ENCODE data around the gene ATP8A2. TPM values are rescaled to one million over a fixed set of nuclear protein-coding genes. Genes with fewer than 3 reads are reported as not detected.

Gene ATP8A2
- total RNA-seq, 1 experiment from 2014 or later = 5.2 TPM

DNA sequence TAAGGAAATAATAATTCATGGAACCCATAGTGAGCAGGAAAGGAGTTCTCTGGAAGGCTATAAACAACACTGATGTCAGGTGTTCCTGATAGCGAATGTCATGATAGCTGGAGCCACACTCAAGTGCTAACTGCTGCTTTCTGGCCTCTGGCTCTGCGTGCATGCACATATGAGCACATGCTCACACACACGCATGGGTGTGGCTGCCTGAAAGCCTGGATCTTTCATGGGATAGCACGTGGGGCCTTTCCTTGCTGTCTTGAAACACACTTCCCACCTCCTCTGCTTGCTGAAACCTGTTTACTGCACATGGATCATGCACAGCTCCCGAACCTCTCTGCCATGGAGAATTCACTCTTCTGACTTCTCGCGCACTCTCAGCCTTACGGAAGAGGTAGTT, 207.4 kb downstream of the ATP8A2 start:
- Mint-ChIP-seq H3K4me1 (no peaks in the 10 kb centered on the region), H3K36me3 (no peaks in the 10 kb centered on the region), H3K9me3 (no peaks in the 10 kb centered on the region), H3K27me3 (ENCODE audit: low read depth) (no peaks in the 10 kb centered on the region), H3K27ac (no peak overlapping the region), H3K4me3 (no peak overlapping the region)
- POLR2A ChIA-PET = no interaction called here
- CTCF ChIA-PET = interaction anchor here (1.1 to 1.4 kb wide), 2 partner anchors 8 to 533 kb away, joined by 3 read pairs; no protein-coding TSS in a partner anchor
- no peak for TF ChIP-seq TEAD1 (CRISPR knock-in tag; IDR thresholded peaks at IDR 0.05)
- TF ChIP-seq NFYB (CRISPR knock-in tag; conservative IDR thresholded peaks at IDR 0.05; ENCODE audit: low read depth) = no peak
- TF ChIP-seq ELF4 (CRISPR knock-in tag; IDR thresholded peaks at IDR 0.05; ENCODE audit: low read depth) = no peak
- TF ChIP-seq ZNF396 (CRISPR knock-in tag; IDR thresholded peaks at IDR 0.05; ENCODE audit: borderline replicate concordance) = no peak
- no peak for TF ChIP-seq MAX (CRISPR knock-in tag; IDR thresholded peaks at IDR 0.05)
- no peak for TF ChIP-seq ATF2 (CRISPR knock-in tag; IDR thresholded peaks at IDR 0.05; ENCODE audit: borderline replicate concordance, low read depth)
- DNase-seq (ENCODE audit: low spot score) = no peak
- ATAC-seq = no peak

DNA sequence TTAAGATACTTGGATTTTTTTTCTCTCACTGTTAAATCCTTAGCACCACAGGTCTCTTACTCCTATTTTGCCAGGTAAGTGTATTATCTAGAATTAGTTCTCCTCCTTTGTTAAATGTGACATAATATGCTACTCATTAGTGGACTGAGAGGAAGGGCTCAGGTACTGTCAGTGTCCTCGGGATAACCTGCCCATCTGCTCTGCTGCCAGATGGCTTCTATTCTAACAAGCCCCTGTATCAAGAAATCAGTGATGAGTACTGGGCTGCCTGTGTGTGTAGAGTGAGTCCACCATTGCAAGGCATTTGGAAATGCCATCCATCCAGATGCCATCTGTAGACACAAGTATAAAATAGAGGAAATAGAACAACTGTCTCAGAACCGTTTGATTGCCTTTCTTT, 209.6 kb downstream of the ATP8A2 start:
- no peaks in the 10 kb centered on the region for H3K27me3 Mint-ChIP-seq (ENCODE audit: low read depth)
- TF ChIP-seq TEAD4 (CRISPR knock-in tag; IDR thresholded peaks at IDR 0.05) = no peak
- TF ChIP-seq ZNF425 (CRISPR knock-in tag; conservative IDR thresholded peaks at IDR 0.05) = no peak
- TF ChIP-seq TEAD1 (CRISPR knock-in tag; IDR thresholded peaks at IDR 0.05) = no peak
- no peak for TF ChIP-seq CBFB (CRISPR knock-in tag; IDR thresholded peaks at IDR 0.05; ENCODE audit: low read depth)
- no peak for TF ChIP-seq FOXJ3 (CRISPR knock-in tag; IDR thresholded peaks at IDR 0.05; ENCODE audit: borderline replicate concordance)
- no peak for TF ChIP-seq NFYB (CRISPR knock-in tag; conservative IDR thresholded peaks at IDR 0.05; ENCODE audit: low read depth)
- no peak for TF ChIP-seq STAT6 (CRISPR knock-in tag; conservative IDR thresholded peaks at IDR 0.05; ENCODE audit: low read depth)
- no peak for TF ChIP-seq ATF2 (CRISPR knock-in tag; IDR thresholded peaks at IDR 0.05; ENCODE audit: borderline replicate concordance, low read depth)
- TF ChIP-seq ELF4 (CRISPR knock-in tag; IDR thresholded peaks at IDR 0.05; ENCODE audit: low read depth) = no peak
- TF ChIP-seq IRF2 (CRISPR knock-in tag; IDR thresholded peaks at IDR 0.05; ENCODE audit: borderline replicate concordance, low read depth) = no peak
- TF ChIP-seq ZBTB43 (CRISPR knock-in tag; IDR thresholded peaks at IDR 0.05) = no peak
- no peak for TF ChIP-seq OVOL2 (CRISPR knock-in tag; IDR thresholded peaks at IDR 0.05; ENCODE audit: borderline replicate concordance)
- TF ChIP-seq, protein P1, sequence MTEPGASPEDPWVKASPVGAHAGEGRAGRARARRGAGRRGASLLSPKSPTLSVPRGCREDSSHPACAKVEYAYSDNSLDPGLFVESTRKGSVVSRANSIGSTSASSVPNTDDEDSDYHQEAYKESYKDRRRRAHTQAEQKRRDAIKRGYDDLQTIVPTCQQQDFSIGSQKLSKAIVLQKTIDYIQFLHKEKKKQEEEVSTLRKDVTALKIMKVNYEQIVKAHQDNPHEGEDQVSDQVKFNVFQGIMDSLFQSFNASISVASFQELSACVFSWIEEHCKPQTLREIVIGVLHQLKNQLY (CRISPR knock-in tag; IDR thresholded peaks at IDR 0.05) = no peak
- TF ChIP-seq HMGXB4 (CRISPR knock-in tag; IDR thresholded peaks at IDR 0.05) = no peak
- TF ChIP-seq SMAD3 (CRISPR knock-in tag; IDR thresholded peaks at IDR 0.05; ENCODE audit: borderline replicate concordance) = no peak
- TF ChIP-seq, protein P2, sequence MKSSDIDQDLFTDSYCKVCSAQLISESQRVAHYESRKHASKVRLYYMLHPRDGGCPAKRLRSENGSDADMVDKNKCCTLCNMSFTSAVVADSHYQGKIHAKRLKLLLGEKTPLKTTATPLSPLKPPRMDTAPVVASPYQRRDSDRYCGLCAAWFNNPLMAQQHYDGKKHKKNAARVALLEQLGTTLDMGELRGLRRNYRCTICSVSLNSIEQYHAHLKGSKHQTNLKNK (CRISPR knock-in tag; IDR thresholded peaks at IDR 0.05) = no peak
- TF ChIP-seq ZNF416 (CRISPR knock-in tag; IDR thresholded peaks at IDR 0.05) = no peak
- ChIA-PET POLR2A (no interaction called here), CTCF (no interaction called here)
- ATAC-seq = no peak
- no peaks in the 10 kb centered on the region for H3K36me3 Mint-ChIP-seq
- H3K27ac Mint-ChIP-seq = no peak overlapping the region
- peaks cover 8% of the 10 kb centered on the region for H3K4me1 Mint-ChIP-seq
- H3K9me3 Mint-ChIP-seq = no peaks in the 10 kb centered on the region
- no peak overlapping the region for H3K4me3 Mint-ChIP-seq
- DNase-seq (ENCODE audit: low spot score) = no peak

Measured in WTC11 (cell line).